Suprapubic skin (tissue), 3 donors: ENCODE measurements around the gene SYT1.

ENCODE experiments used
- CTCF ChIP-seq, 2 donors: fragments of 200-600 bp in 1 of 2; fragments of 450-650 bp in 1 of 2; sonication (generic) in 1 of 2; IDR thresholded peaks; one replicate each; pipeline ENCODE4 v1.5.1; 2016 to 2019; ENCODE audit warnings: antibody characterized with exemption in 2 of 2, mild to moderate bottlenecking in 1 of 2, moderate library complexity in 1 of 2
- POLR2A ChIP-seq, 2 donors: fragments of 450-650 bp; IDR thresholded peaks; one replicate each; pipeline ENCODE4 v1.6.1; 2017; ENCODE audit warnings: antibody characterized with exemption in 2 of 2, mild to moderate bottlenecking in 2 of 2, moderate library complexity in 2 of 2

- TF ChIP-seq POLR2A (IDR thresholded peaks at IDR 0.05) (no peak), CTCF (IDR thresholded peaks at IDR 0.05) (no peak)
These were observed 618.3 kb downstream of the SYT1 start for GRCh38 chr12:79482921-79483320.
